Activated effector memory CD4-positive, alpha-beta T cell treated with Interleukin-2 at 50 U/mL for 16 hours (primary cell): ENCODE measurements around the gene FRY.

ENCODE experiments used
- DNase-seq: peaks from one replicate; pipeline ENCODE4 v3.0.0-alpha.2; 2020

Gene FRY

GRCh38 chr13:32136061-32136460, 104.5 kb downstream of the FRY start:
- no peak for DNase-seq

GRCh38 chr13:32136716-32137115, 105.1 kb downstream of the FRY start:
- no peak for DNase-seq

- DNase-seq = no peak
Measured at GRCh38 chr13:32139251-32139650, 107.7 kb downstream of the FRY start.

- no peak for DNase-seq
Measured at GRCh38 chr13:32140109-32140508, 108.5 kb downstream of the FRY start.

- DNase-seq = no peak
Measured at GRCh38 chr13:32141462-32141861, 109.9 kb downstream of the FRY start.

GRCh38 chr13:32142115-32142514, 110.5 kb downstream of the FRY start:
- DNase-seq = no peak

- no peak for DNase-seq
Measured at GRCh38 chr13:32142956-32143375, 111.4 kb downstream of the FRY start.

- no peak for DNase-seq
Measured at GRCh38 chr13:32147193-32147592, 115.6 kb downstream of the FRY start.

GRCh38 chr13:32147976-32148375, 116.4 kb downstream of the FRY start:
- DNase-seq = no peak

GRCh38 chr13:32150239-32150638, 118.7 kb downstream of the FRY start:
- DNase-seq = no peak

- DNase-seq = no peak
Measured at GRCh38 chr13:32150794-32151193, 119.2 kb downstream of the FRY start.

GRCh38 chr13:32151240-32151639, 119.7 kb downstream of the FRY start:
- DNase-seq = no peak

GRCh38 chr13:32153056-32153455, 121.5 kb downstream of the FRY start:
- no peak for DNase-seq

- no peak for DNase-seq
Measured at GRCh38 chr13:32159137-32159869, 127.7 kb downstream of the FRY start.

- DNase-seq = no peak
Measured at GRCh38 chr13:32162395-32163005, 130.9 kb downstream of the FRY start.

- DNase-seq = no peak
Measured at GRCh38 chr13:32164622-32165268, 133.2 kb downstream of the FRY start.

GRCh38 chr13:32165796-32166195, 134.2 kb downstream of the FRY start:
- DNase-seq = no peak

GRCh38 chr13:32168131-32168530, 136.6 kb downstream of the FRY start:
- DNase-seq = no peak

GRCh38 chr13:32170841-32171240, 139.3 kb downstream of the FRY start:
- no peak for DNase-seq

- no peak for DNase-seq
Measured at GRCh38 chr13:32173881-32174280, 142.3 kb downstream of the FRY start.

- DNase-seq = no peak
Measured at GRCh38 chr13:32174366-32174765, 142.8 kb downstream of the FRY start.

- DNase-seq = no peak
Measured at GRCh38 chr13:32175307-32175706, 143.7 kb downstream of the FRY start.

GRCh38 chr13:32175943-32176342, 144.4 kb downstream of the FRY start:
- DNase-seq = no peak

- DNase-seq = no peak
Measured at GRCh38 chr13:32176696-32177095, 145.1 kb downstream of the FRY start.
